ENCODE measurements around the gene CACNG4. TPM values are rescaled to one million over a fixed set of nuclear protein-coding genes. Genes with fewer than 3 reads are reported as not detected.

The CACNG4 gene
- total and polyA plus RNA-seq, 2 of the 4 experiments (the other 2 are of a cell fraction): under 0.01 to 0.53 TPM

DNA sequence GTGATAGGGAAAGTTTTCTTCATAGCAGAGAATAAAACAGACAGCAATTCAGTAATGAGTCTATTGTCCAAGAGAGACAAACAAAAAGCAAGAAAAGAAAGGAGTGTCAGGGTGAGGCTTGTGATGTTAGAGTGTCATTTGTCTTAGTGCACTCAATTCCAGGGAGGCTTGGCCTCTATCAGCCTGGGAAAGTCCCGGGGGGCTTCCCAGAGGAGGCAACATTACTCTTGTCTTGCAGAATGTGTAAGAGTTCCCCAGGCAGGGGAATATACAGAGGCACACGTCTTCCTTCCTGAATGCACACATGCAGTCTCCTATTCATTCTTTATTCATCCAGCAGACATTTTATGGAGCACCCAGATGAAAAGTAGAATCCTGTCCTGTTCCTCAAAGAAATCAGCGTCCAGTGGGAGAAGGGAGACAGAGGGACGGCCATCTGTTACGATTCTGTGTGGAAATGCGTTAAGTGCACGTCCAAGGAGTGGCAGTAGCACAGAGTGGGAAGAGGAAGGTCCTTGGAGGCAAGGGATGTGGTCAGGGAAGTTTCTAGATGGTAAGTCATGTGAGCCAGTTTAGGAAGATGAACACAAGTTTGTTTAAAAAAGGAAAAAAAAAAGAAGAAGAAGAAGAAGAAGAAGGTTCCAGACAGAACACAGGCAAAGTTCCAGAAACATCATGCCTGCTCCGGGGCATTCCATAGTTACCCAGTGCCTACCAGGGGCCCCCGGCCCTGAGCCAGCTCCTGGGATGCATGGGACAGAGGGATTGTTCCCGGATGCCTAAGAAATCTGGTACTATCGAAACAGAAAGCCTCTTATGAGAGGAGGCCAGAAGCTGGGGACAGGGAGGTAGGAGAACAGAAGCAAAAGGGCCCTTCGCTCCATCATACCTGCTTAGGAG is 21.1 kb downstream of the CACNG4 start:
- intact Hi-C loops (cut with micrococcal nuclease): no loop called here
- no peak overlapping the region for H3K4me3 ChIP-seq (ENCODE audit: insufficient read depth, low read depth, low read length)
- in situ Hi-C loops (cut with MboI; ENCODE audit: low sequenced_read_pairs): no loop called here
- no peak overlapping the region for H3K9ac ChIP-seq (ENCODE audit: low read depth, low read length)
- H3K56ac ChIP-seq (ENCODE audit: extremely low read depth, insufficient read depth, low read length): no peak overlapping the region
- no peak overlapping the region for H3K4me2 ChIP-seq (ENCODE audit: low read depth, low read length)
- no peak overlapping the region for H3K18ac ChIP-seq (ENCODE audit: low read depth, low read length)
- no peak overlapping the region for H4K8ac ChIP-seq (ENCODE audit: low read depth in 2 of 2, low read length in 2 of 2)
- H3K9me3 ChIP-seq (ENCODE audit: control insufficient read depth, insufficient read depth, low read length): no peaks in the 10 kb centered on the region
- no peak overlapping the region; the same call in 1 of the 2 replicates for H3K14ac ChIP-seq (replicated peaks; ENCODE audit: low read depth, low read length)
- 75% methylated on average over 6 of the region's 12 CpGs; no CpG with 5 or more reads in 1 of the 2 experiments for WGBS, 2 experiments (ENCODE audit: extremely low coverage in 2 of 2, insufficient read length in 1 of 2)
- H3K36me3 ChIP-seq (ENCODE audit: control insufficient read depth, insufficient read depth, low read length): no peaks in the 10 kb centered on the region
- H2BK20ac ChIP-seq (ENCODE audit: low read depth, low read length): no peak overlapping the region
- H3K4ac ChIP-seq (ENCODE audit: low read depth, low read length): no peak overlapping the region
- H4K5ac ChIP-seq (ENCODE audit: low read depth, low read length): no peak overlapping the region
- H3K9me1 ChIP-seq (ENCODE audit: insufficient read depth, low read length): no peaks in the 10 kb centered on the region; the same call in 1 of the 2 replicates
- no peak overlapping the region for H3K23ac ChIP-seq (ENCODE audit: low read depth, low read length)
- ATAC-seq (ENCODE audit: low read depth): no peak
- no peak overlapping the region for H2AK5ac ChIP-seq (ENCODE audit: low read depth, low read length)
- no peak overlapping the region for H2BK5ac ChIP-seq (ENCODE audit: low read depth, low read length, poor library complexity, severe bottlenecking)
- H3K79me1 ChIP-seq (ENCODE audit: low read depth in 1 of 2, low read length in 2 of 2): no peaks in the 10 kb centered on the region
- H2AFZ ChIP-seq (replicated peaks; ENCODE audit: low read length, poor library complexity): peak overlapping the region; percentile 44
- dilution Hi-C loops (cut with HindIII; ENCODE audit: low sequenced_read_pairs, unreplicated experiment): no loop called here
- 0 out of 2 replicates have a peak, but pooled peaks cover 2% of the 10 kb centered on the region for H3K4me1 ChIP-seq (ENCODE audit: control insufficient read depth, insufficient read depth, low read length)
- no peak overlapping the region for H2AK9ac ChIP-seq (replicated peaks; ENCODE audit: low read depth, low read length, poor library complexity)
- H2BK120ac ChIP-seq (ENCODE audit: low read depth, low read length): no peak overlapping the region
- DNase-seq: no peak
- no peak overlapping the region for H2BK15ac ChIP-seq (ENCODE audit: low read depth, low read length)
- no peaks in the 10 kb centered on the region for H4K20me1 ChIP-seq (ENCODE audit: insufficient read depth, low read length)
- no TSS peak for BruUV-seq (replicated peaks)
- TF ChIP-seq, protein P1, sequence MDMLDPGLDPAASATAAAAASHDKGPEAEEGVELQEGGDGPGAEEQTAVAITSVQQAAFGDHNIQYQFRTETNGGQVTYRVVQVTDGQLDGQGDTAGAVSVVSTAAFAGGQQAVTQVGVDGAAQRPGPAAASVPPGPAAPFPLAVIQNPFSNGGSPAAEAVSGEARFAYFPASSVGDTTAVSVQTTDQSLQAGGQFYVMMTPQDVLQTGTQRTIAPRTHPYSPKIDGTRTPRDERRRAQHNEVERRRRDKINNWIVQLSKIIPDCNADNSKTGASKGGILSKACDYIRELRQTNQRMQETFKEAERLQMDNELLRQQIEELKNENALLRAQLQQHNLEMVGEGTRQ (IDR thresholded peaks at IDR 0.05; ENCODE audit: low read depth, low read length): no peak
- no peak overlapping the region for H3K27ac ChIP-seq (ENCODE audit: insufficient read depth, low read length)
- ChIA-PET CTCF (no interaction called here), POLR2A (ENCODE audit: unreplicated experiment) (no interaction called here)
- H3K27me3 ChIP-seq (ENCODE audit: control insufficient read depth, insufficient read depth, low read length): peaks cover 62% of the 10 kb centered on the region
- H4K91ac ChIP-seq (ENCODE audit: insufficient read depth, low read depth, low read length): no peak overlapping the region

All from IMR-90 (cell line).